Heart right ventricle (tissue), 16 donors: ENCODE data around the gene IL16. TPM values are rescaled to one million over a fixed set of nuclear protein-coding genes. Genes with fewer than 3 reads are reported as not detected.
"Not testable (repeated sequence)": the region's sequence is repeated elsewhere in the genome, so short reads cannot be mapped to it uniquely, and the experiment has no call there.

Source experiments
- ATAC-seq, 8 donors: fragments of 200-7000 bp; cut with Tn5 transposase; one replicate each; pipeline ENCODE4 v1.9.1; 2020; ENCODE audit warnings: mild to moderate bottlenecking in 8 of 8, moderate library complexity in 8 of 8, moderate number of reproducible peaks in 1 of 8
- DNase-seq, 2 donors: peaks; one replicate each; pipeline ENCODE4 v3.0.0-alpha.2; 2020
- H3K27ac ChIP-seq, 10 donors: fragments of 200-600 bp; sonication (generic) in 2 of 10; one replicate each; pipeline versions ENCODE4 v1.5.0 to v1.8.0; 2020 to 2022; ENCODE audit warnings: mild to moderate bottlenecking in 3 of 10
- H3K27me3 ChIP-seq, 7 donors: fragments of 200-600 bp; one replicate each; pipeline ENCODE4 v1.8.0; 2021 to 2022; ENCODE audit warnings: mild to moderate bottlenecking in 2 of 7
- H3K36me3 ChIP-seq, 9 donors: fragments of 200-600 bp; sonication (generic) in 1 of 9; one replicate each; pipeline versions ENCODE4 v1.5.0 to v1.8.0; 2020 to 2022; ENCODE audit warnings: mild to moderate bottlenecking in 2 of 9
- H3K4me1 ChIP-seq, 9 donors: fragments of 200-600 bp; sonication (generic) in 1 of 9; one replicate each; pipeline versions ENCODE4 v1.5.0 to v1.8.0; 2020 to 2022; ENCODE audit warnings: mild to moderate bottlenecking in 4 of 9
- H3K4me3 ChIP-seq, 10 donors: fragments of 200-600 bp; sonication (generic) in 2 of 10; one replicate each; pipeline versions ENCODE4 v1.5.0 to v1.8.0; 2020 to 2022; ENCODE audit warnings: mild to moderate bottlenecking in 7 of 10, moderate library complexity in 2 of 10
- H3K9me3 ChIP-seq, 11 donors: fragments of 200-600 bp in 10 of 11; sonication (generic) in 2 of 11; one replicate each; pipeline versions ENCODE4 v1.5.0 to v1.8.0; 2013 to 2022; ENCODE audit warnings: mild to moderate bottlenecking in 2 of 11, control low read depth in 1 of 11, moderate library complexity in 1 of 11
- WGBS, 2 donors: extraction: QIAGEN DNeasy Blood & Tissue Kit; methylation state at CpG; one replicate each; pipeline ENCODE4 v1.1.7; 2013; ENCODE audit warnings: inconsistent platforms in 1 of 2; 5-methylcytosine and 5-hydroxymethylcytosine counted together
- intact Hi-C, 10 donors: fragments of 100-400 bp; cut with DNase I; formaldehyde crosslinking; loops; one replicate each; pipeline versions ENCODE4 v1.11.1 to v1.14.2; 2022
- polyA plus RNA-seq, 2 donors: library from polyadenylated mRNA; stranded (reverse); fragments of 200-250 nt; gene quantifications; one replicate each; pipeline ENCODE4 v1.2.3, GENCODE V29; 2013
- total RNA-seq, 10 donors: library from RNA; stranded (reverse); fragmentation: NEBNext Ultra II Directional in 3 of 10; extraction: Animal tissue kit (Norgen Biotek cat#: 25700) in 3 of 10; gene quantifications; one replicate each; pipeline versions ENCODE4 v1.2.1 to v1.2.4, GENCODE V29; 2021 to 2023
- TF ChIP-seq, protein P1 (sequence below), 9 donors: fragments of 200-600 bp; sonication (generic) in 2 of 9; IDR thresholded peaks; one replicate each; pipeline versions ENCODE4 v1.5.0 to v1.8.0; 2021 to 2022; ENCODE audit warnings: antibody characterized with exemption in 9 of 9, mild to moderate bottlenecking in 5 of 9, moderate library complexity in 1 of 9
- donor health status: Arrhythmogenic right ventricular cardiomyopathy.
- donor health status: ischemic (EF 13 %, LVEDD 7.1; RV severe dilation, severe dysfunction).
- donor health status: healthy with polysubstance abuse.
- donor health status: DM: no; HTN: yes; CAD: no.
- donor health status: DM: no; HTN: no; CAD: no.
- donor health status: ischemic (EF 25% LVEDD 6.9; RV normal size, moderate dysfunction).
- donor health status: ischemic (EF 25% LVEDD 5.7; RV mildly dilated, moderate dysfunction).
- donor health status: healthy.
- donor health status: DM: yes; HTN: yes; CAD: no.
- donor health status: Ischemic cardiomyopathy.
- donor health status: ischemic (EF 35%, LVEDD 5.7; RV mildly dilated, moderate dysfunction).
- donor health status: nonischemic (EF 11% LVEDD 7.7; RV severe dilation, severe dysfunction).
- donor health status: DM: yes; HTN: yes; CAD: no.
- donor health status: PGD.
- donor health status: ischemic (EF 29% LVEDD 5.4; RV normal size, mild dysfunction).
- donor health status: nonischemic (EF 23%, LVEDD 6.1; RV moderate dilation, normal function).

The IL16 gene
- total and polyA plus RNA-seq, 12 donors: 3.3 to 13.1 (median 4.2) TPM

DNA sequence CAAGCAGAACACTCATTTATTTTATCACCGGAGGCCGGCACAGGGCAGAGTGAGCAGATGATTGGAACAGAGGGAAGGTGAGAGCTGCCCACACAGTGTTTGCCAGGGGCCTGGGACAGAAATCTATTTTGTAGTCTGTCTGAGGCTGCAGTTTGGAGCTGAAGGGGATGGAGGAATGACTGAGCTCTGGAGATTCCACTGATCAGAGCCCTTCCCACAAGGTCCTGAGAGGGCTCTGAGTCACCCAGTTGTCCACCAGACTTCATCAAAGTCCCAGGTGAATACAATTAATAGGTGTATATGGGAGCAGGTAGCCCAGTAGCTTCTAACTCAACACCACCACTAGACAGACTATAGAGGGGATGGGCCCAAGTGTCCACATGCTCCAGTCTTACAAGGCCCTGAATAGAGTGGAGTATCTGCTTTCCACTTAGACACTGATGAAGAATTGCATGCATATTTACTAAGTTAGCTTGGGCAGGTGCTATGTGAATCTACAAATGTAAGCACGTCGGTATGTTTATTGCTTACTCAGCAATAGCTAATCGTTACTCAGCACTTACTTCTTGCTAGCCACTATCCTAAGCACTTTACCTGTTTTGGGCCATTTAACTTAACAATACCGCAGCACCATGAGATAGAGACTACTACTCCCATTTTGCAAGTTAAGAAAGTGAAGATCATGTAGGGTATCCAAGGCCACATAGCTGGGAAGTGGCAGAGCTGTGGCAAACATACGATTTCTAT, 130.0 kb downstream of the IL16 start:
- Histone ChIP-seq H3K9me3 (no peaks in the 10 kb centered on the region), H3K4me1 (peaks cover 3 to 47% (median 16%) of the 10 kb centered on the region in 9 donors), H3K27me3 (no peaks in the 10 kb centered on the region), H3K27ac (no peak overlapping the region), H3K4me3 (no peak overlapping the region), H3K36me3 (peaks cover 0 to 5% (median 0%) of the 10 kb centered on the region in 9 donors)
- no peak for ATAC-seq
- intact Hi-C loops: loop anchor here in 1 of 10 donors (5.0 kb wide), 1 partner anchor 49 kb away; no protein-coding TSS in a partner anchor
- DNase-seq: no peak
- TF ChIP-seq, protein P1, sequence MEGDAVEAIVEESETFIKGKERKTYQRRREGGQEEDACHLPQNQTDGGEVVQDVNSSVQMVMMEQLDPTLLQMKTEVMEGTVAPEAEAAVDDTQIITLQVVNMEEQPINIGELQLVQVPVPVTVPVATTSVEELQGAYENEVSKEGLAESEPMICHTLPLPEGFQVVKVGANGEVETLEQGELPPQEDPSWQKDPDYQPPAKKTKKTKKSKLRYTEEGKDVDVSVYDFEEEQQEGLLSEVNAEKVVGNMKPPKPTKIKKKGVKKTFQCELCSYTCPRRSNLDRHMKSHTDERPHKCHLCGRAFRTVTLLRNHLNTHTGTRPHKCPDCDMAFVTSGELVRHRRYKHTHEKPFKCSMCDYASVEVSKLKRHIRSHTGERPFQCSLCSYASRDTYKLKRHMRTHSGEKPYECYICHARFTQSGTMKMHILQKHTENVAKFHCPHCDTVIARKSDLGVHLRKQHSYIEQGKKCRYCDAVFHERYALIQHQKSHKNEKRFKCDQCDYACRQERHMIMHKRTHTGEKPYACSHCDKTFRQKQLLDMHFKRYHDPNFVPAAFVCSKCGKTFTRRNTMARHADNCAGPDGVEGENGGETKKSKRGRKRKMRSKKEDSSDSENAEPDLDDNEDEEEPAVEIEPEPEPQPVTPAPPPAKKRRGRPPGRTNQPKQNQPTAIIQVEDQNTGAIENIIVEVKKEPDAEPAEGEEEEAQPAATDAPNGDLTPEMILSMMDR (IDR thresholded peaks at IDR 0.05): no peak
- WGBS, 2 donors: 94 to 95% methylated on average over 7 of the region's 7 CpGs

DNA sequence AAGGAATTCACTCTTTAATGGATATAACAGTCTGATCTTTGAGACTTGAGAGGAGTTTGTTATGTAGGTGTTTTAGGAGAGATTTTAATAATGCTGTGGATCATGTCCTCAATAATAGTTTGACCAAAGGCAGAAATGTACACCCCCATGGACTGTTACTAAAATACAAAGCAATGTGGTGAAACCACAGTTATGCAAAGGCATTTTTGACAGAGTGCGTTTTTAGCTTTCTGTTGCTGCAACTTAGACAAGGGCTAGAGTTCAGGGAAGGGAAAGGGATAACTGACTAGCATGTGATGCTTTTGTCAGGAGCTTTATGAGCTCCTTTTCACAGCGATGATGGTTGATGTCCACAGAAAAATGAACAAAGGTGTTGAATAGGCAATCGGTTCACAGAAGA, 130.8 kb downstream of the IL16 start:
- H3K4me3 ChIP-seq: no peak overlapping the region
- WGBS, 2 donors: 84 to 86% methylated on average over 3 of the region's 3 CpGs
- no peak overlapping the region for H3K27ac ChIP-seq
- H3K9me3 ChIP-seq: no peaks in the 10 kb centered on the region
- no peaks in the 10 kb centered on the region for H3K36me3 ChIP-seq
- no peaks in the 10 kb centered on the region for H3K27me3 ChIP-seq
- DNase-seq: no peak
- intact Hi-C loops: loop anchor here in 1 of 10 donors (5.0 kb wide), 1 partner anchor 50 kb away; no protein-coding TSS in a partner anchor
- peaks cover 3 to 39% (median 12%) of the 10 kb centered on the region in 9 donors for H3K4me1 ChIP-seq
- ATAC-seq: no peak
- TF ChIP-seq, protein P1 (IDR thresholded peaks at IDR 0.05): no peak

DNA sequence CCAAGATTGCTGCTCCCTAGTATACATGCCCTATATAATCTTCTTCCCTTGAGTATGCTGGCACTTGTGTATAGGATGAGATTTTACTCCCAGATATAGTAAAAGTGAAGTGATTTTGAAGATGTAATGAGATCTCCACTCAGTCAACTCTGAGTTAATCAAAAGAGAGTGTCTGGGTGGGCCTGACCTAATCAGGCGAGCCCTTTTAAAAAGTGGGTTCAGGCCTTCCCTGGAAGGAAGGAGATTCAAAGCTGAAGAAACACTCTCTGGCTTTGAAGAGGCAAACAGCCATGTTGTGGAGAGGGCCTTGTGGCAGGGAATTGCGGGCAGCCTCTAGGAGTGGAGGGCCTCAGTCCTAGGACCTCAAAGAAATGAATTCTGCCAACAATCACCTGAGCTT, 132.8 kb downstream of the IL16 start:
- no peak for ATAC-seq
- intact Hi-C loops: loop anchor here in 1 of 10 donors (5.0 kb wide), 1 partner anchor 52 kb away; no protein-coding TSS in a partner anchor
- 96 to 100% methylated on average over 2 of the region's 2 CpGs for WGBS, 2 donors

DNA sequence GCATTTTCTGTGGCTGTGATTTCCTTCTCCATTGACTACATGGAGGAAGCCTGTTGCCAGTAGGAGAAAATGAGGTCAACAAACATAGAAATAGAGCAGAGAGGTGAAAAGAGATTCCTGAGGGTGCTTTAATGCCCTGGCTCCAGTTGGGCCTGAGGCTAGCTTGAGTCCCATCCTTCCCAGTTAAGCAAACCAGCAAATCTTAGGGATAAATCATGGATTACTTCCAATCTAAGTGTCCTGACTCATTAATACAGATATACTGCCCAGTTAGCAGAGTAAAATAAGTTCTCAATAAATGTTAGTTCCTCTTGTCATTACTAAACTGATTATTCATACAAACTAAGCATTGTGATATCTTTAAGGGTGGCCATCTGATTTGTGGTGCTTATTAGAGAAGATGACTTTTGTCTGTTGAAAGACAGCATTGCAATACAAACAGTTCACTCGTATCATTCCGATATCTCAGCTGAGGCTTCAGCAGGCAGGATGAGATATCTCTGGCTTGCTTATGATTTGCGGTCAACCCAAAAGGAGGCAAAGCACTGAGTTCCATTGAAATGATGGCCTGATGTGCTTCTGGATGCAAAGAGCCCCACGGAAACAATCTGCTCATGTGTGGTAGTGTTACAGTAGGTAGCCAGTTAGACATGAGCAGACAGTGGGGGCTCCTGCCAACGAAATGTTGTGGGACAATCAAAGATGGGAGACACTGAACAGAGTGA, 133.8 kb downstream of the IL16 start:
- no peak for ATAC-seq
- TF ChIP-seq, protein P1 (IDR thresholded peaks at IDR 0.05): no peak
- H3K27ac ChIP-seq: no peak overlapping the region
- 78 to 83% methylated on average over 5 of the region's 5 CpGs for WGBS, 2 donors
- H3K9me3 ChIP-seq: no peaks in the 10 kb centered on the region
- no peak overlapping the region for H3K4me3 ChIP-seq
- H3K27me3 ChIP-seq: no peaks in the 10 kb centered on the region
- DNase-seq: no peak
- H3K4me1 ChIP-seq: peaks cover 0 to 19% (median 0%) of the 10 kb centered on the region in 9 donors
- H3K36me3 ChIP-seq: no peaks in the 10 kb centered on the region
- intact Hi-C loops: loop anchor here in 4 of 10 donors (5.0 to 10.0 kb wide), 3 partner anchors 46 to 56 kb away; no protein-coding TSS in a partner anchor

More for the DNA sequence above, 132.8 kb downstream of the IL16 start:
- H3K9me3 ChIP-seq: no peaks in the 10 kb centered on the region
- no peaks in the 10 kb centered on the region for H3K36me3 ChIP-seq
- H3K27ac ChIP-seq: no peak overlapping the region
- peaks cover 0 to 28% (median 5%) of the 10 kb centered on the region in 9 donors for H3K4me1 ChIP-seq
- no peaks in the 10 kb centered on the region for H3K27me3 ChIP-seq
- no peak for DNase-seq
- TF ChIP-seq, protein P1 (IDR thresholded peaks at IDR 0.05): no peak
- H3K4me3 ChIP-seq: no peak overlapping the region

DNA sequence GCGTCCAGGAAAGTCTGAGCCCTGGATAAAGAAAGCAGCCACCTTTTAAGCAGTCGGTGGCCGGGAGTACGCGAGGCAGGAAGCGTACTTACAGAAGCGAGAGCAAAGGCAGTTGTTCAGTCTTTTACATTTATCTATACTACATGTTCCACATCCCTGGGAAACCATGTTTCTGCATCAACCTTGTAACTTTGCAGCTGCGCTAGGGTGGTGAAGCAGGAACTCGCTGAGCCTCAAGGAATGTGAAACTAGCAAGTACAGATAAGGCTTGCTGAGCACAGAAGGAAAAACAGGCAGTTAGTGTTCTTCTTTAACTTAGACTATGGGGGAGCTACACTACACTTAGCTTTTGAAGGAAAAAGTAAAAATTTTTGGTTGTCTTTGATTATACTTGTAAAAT, 134.5 kb downstream of the IL16 start:
- not testable (repeated sequence) for H3K27me3 ChIP-seq, H3K27ac ChIP-seq, DNase-seq, H3K9me3 ChIP-seq, H3K4me3 ChIP-seq, H3K36me3 ChIP-seq
- peak in 1 of 8 donors; percentile 18 for ATAC-seq
- H3K4me1 ChIP-seq: peaks cover 0 to 19% (median 1%) of the 10 kb centered on the region in 9 donors
- intact Hi-C loops: loop anchor here in 4 of 10 donors (5.0 to 10.0 kb wide), 3 partner anchors 46 to 56 kb away; no protein-coding TSS in a partner anchor
- WGBS, 2 donors: 46 to 59% methylated on average over 9 of the region's 9 CpGs
